Bronchial epithelial cell (primary cell): Measurements from ENCODE around the gene HIPK1. TPM values are rescaled to one million over a fixed set of nuclear protein-coding genes. Genes with fewer than 3 reads are reported as not detected.

Experiments used
- DNase-seq: peaks from one replicate; pipeline ENCODE4 v3.0.0-alpha.2; 2010; ENCODE audit warnings: low read depth
- FAIRE-seq: peaks from 2 replicates; lab custom pipeline; 2011; peaks lifted over from hg19 to GRCh38; lab: Jason Lieb, UNC
- H3K27me3 ChIP-seq: 2 replicates; pipeline ENCODE4 v1.5.1; 2011; ENCODE audit warnings: low read length; ENCODE audit not compliant: control insufficient read depth, insufficient read depth
- H3K36me3 ChIP-seq: 2 replicates; pipeline ENCODE4 v1.5.1; 2011; ENCODE audit warnings: low read length; ENCODE audit not compliant: control insufficient read depth, insufficient read depth
- H3K4me3 ChIP-seq: 2 replicates; pipeline ENCODE4 v1.5.1; 2011; ENCODE audit warnings: mild to moderate bottlenecking, low read depth, low read length, control low read depth
- total RNA-seq: library from RNA; depleted of rRNA; stranded (reverse); fragments of >200 nt; gene quantifications from 2 replicates; pipeline ENCODE4 v1.2.1, GENCODE V29; 2014
- TF ChIP-seq, protein P1 (sequence below): IDR thresholded peaks from 2 replicates; pipeline ENCODE4 v1.5.1; 2011; ENCODE audit warnings: mild to moderate bottlenecking, moderate library complexity, low read length, control low read depth, inconsistent platforms; ENCODE audit not compliant: insufficient read depth, severe bottlenecking

The HIPK1 gene
- total RNA-seq, 1 donor from 2014 or later: 18.7 TPM

DNA sequence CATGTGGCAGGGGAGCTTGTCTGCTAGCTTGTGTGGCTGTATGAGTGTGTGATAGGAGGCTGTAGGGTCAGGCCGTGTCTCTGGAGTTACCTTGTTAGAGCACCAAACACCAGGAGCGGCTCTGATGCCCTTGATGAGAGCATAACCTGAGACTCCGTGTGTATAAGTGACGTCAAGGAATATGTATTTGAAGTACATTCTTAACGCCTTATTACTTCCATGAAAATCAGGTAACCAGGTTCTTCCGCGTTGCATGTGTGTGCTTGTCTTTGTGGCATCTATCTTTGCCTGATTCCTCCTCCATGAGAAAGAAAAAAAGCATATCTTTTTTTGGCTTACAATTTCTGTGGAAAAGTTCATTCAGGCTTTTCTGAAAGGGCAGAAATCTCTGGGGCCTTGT lies 54.7 kb downstream of the HIPK1 start:
- peak; percentile 47 for DNase-seq
- Histone ChIP-seq H3K4me3 (no peak overlapping the region), H3K36me3 (no peaks in the 10 kb centered on the region), H3K27me3 (no peaks in the 10 kb centered on the region)
- TF ChIP-seq, protein P1, sequence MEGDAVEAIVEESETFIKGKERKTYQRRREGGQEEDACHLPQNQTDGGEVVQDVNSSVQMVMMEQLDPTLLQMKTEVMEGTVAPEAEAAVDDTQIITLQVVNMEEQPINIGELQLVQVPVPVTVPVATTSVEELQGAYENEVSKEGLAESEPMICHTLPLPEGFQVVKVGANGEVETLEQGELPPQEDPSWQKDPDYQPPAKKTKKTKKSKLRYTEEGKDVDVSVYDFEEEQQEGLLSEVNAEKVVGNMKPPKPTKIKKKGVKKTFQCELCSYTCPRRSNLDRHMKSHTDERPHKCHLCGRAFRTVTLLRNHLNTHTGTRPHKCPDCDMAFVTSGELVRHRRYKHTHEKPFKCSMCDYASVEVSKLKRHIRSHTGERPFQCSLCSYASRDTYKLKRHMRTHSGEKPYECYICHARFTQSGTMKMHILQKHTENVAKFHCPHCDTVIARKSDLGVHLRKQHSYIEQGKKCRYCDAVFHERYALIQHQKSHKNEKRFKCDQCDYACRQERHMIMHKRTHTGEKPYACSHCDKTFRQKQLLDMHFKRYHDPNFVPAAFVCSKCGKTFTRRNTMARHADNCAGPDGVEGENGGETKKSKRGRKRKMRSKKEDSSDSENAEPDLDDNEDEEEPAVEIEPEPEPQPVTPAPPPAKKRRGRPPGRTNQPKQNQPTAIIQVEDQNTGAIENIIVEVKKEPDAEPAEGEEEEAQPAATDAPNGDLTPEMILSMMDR: no peak
- FAIRE-seq: peak; percentile 50

DNA sequence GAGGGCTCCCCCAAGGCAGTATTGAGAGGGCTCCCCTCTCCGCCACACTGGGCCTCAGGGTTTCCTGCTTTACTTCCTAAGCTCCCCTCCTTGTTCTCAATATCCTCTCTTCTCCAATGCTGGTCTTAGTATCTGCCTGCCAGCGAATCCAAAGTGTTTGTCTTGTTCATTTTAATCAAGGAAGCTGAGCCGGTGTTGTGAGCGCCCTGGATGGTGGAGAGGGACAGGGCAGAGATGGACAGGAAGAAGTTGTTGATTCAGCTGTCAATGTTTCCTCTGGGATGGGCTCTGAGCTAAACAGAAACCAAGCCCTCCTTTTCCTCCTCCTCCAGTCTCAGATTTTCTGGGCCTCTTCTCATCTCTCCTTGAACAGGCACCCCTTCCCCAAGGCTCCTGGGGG lies 55.6 kb downstream of the HIPK1 start:
- no peak overlapping the region for H3K4me3 ChIP-seq
- TF ChIP-seq, protein P1: no peak
- H3K27me3 ChIP-seq: no peaks in the 10 kb centered on the region
- no peaks in the 10 kb centered on the region for H3K36me3 ChIP-seq
- no peak for FAIRE-seq
- DNase-seq: no peak

GRCh38 chr1:113986802-113987201 lies 57.7 kb downstream of the HIPK1 start:
- Histone ChIP-seq H3K27me3 (no peaks in the 10 kb centered on the region), H3K4me3 (no peak overlapping the region), H3K36me3 (no peaks in the 10 kb centered on the region)
- FAIRE-seq: no peak
- TF ChIP-seq, protein P1: no peak
- no peak for DNase-seq

- no peak overlapping the region for H3K4me3 ChIP-seq
- no peak for DNase-seq
- TF ChIP-seq, protein P1: no peak
- no peaks in the 10 kb centered on the region for H3K27me3 ChIP-seq
- no peak for FAIRE-seq
- no peaks in the 10 kb centered on the region for H3K36me3 ChIP-seq
Observed at GRCh38 chr1:113987259-113987658, 58.1 kb downstream of the HIPK1 start.

DNA sequence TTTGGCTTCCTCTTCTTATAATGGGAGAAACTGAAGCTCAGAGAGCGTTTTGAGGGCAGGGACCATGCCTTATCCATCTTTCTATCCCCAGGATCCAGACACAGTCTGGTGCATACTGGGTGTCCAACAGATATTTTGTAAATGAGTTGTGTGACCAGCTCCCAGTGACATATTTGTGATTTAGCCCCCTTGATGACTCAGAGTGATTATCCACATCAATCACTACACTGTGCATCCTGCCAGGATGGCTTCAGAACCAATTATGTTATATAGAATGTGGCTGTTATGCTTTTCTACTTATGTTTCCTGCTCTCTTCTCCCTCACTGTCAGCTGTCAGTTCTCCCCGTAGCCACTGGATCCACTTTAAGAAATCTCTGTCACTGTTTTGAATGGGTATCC lies 61.4 kb downstream of the HIPK1 start:
- TF ChIP-seq, protein P1: no peak
- H3K27me3 ChIP-seq: no peaks in the 10 kb centered on the region
- H3K4me3 ChIP-seq: no peak overlapping the region
- no peaks in the 10 kb centered on the region for H3K36me3 ChIP-seq
- DNase-seq (no peak), FAIRE-seq (no peak)

- TF ChIP-seq, protein P1: no peak
- no peak for FAIRE-seq
- DNase-seq: no peak
- Histone ChIP-seq H3K36me3 (no peaks in the 10 kb centered on the region), H3K4me3 (no peak overlapping the region), H3K27me3 (no peaks in the 10 kb centered on the region)
Observed at GRCh38 chr1:113990961-113991360, 61.8 kb downstream of the HIPK1 start.
